Activated CD4-positive, alpha-beta T cell treated with anti-CD3 and anti-CD28 coated beads for 1 hour (primary cell): ENCODE results near the gene IL36RN.
"Not testable (repeated sequence)": the region's sequence is repeated elsewhere in the genome, so short reads cannot be mapped to it uniquely, and the experiment has no call there.

Experiments used
- DNase-seq: peaks from one replicate; pipeline ENCODE4 v3.0.0-alpha.2; 2020

Gene IL36RN

GRCh38 chr2:113075600-113075999 is 16.6 kb downstream of the IL36RN start:
- no peak for DNase-seq

DNA sequence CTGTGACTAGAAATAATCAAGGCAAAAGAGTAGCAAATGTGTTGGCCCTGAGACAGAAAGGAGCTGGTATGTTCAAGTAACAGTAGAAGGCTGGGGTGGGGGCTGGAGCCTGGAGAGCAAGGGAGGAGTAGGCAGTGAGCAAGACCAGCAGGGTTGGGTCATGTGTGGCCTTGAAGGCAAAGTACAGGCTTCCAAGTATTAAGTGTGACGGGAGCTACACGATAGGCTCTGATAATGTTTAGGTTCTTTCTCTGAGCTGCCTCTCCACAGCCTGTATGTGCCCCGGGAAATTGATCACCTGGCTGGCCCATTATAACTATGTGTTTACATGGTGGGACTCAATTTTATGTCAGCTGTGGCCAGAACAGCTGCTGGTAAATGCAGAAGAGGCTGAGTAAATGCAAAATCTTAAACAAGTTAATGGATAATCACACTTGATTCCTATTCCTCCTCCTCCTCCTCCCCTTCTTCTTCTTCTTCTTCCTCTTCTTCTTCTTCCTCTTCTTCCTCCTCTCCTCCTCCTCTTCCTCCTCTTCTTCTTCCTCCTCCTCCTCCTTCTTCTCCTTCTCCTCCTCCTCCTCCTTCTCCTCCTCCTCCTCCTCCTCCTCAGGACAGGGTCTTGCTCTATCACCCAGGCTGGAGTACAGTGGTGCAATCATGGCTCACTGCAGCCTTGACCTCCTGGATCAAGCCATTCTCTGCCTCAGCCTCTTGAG is 18.1 kb downstream of the IL36RN start:
- no peak for DNase-seq

DNA sequence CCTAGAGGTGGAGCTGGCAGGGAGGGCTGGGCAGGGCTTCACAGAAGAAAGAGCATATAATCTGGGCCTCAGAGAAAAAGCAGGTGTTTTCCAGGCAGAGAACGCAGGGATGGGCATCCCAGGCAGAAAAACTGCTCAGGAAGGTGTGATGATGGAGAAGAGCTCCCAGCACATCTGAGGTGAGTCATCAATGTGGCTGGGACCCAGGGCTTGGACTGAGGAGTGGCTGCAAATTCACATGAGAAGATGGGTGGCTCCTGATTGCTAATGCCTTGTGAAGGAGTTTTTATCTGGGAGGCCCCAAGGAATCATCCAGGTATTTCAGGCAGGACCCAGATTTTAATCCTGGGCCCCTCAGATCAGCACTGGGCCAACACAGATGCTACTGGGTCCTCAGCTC is 18.9 kb downstream of the IL36RN start:
- no peak for DNase-seq

GRCh38 chr2:113078350-113078839 is 19.4 kb downstream of the IL36RN start:
- no peak for DNase-seq

DNA sequence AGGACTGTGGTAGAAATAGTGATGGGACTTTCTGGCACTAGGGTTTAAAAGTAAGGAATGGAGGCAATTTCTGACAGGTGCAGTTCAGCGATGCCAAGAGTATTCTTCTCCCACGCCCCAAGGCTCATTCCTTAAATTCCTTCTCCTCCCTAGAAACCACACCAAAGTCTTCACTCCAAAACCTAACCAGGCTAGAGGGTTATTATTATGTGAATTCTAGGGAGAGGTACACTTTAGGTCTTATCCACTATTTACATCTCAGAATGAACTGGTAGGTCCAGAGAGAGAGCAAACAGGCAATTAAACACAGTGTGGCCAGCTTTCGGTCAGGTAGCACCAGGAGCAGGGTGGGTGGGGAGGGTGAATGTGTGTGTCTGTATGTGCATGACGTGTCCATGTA is 20.1 kb downstream of the IL36RN start:
- no peak for DNase-seq

DNA sequence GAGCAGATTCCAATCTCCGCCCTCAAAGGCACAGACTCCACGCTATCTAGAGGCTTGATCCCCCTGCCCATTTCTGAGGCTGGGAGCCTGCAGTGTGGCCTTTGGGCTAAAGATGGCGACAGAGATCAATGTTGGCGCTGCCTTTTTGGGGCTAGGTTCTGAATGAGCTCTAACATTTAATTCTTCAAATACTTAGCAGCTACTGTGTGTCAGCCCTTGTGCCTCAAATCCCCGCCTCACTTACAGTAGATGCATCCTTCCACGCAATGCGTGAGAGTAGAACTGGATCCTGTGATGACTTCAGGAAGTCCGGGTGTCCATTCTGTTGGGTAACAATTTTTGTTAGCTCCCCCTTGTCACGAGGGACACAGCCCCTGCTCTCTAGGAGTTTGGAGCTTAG is 21.1 kb downstream of the IL36RN start:
- peak; percentile 22 for DNase-seq

DNA sequence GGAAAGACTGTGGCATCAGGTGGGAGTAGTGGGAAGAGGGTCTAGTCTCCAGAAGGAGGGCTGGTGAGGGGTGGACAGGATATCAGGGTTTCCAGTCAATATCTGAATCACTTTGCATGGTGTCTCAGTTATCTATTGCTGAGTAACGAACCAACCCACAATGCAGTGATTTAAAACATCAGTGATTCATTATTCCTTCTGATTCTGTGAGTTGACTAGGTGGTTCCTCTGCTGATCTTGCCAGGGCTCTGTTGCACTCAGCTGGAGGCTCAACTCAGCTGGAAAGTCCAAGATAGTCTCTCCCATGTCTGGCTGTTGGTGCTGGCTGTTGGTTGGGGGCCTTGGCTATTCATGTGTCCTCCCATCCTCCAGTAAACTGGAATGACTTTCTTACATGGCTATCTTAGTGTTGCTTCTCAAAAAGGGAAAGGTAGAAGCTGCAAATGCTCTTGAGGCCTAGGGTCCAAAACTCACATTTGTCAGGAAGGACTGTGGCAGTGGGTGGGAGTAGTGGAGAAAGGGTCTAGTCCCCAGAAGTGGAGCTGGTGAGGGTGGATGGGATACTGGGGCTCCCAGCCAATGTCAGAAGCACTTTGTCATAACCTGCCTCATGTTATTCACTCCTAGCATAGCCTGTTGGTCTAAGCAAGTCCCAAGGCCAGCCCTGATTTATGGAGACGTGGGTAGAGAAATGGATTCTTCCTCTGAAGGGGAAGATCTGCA is 22.7 kb downstream of the IL36RN start:
- DNase-seq = no peak

GRCh38 chr2:113083296-113083695 is 24.3 kb downstream of the IL36RN start:
- no peak for DNase-seq

DNA sequence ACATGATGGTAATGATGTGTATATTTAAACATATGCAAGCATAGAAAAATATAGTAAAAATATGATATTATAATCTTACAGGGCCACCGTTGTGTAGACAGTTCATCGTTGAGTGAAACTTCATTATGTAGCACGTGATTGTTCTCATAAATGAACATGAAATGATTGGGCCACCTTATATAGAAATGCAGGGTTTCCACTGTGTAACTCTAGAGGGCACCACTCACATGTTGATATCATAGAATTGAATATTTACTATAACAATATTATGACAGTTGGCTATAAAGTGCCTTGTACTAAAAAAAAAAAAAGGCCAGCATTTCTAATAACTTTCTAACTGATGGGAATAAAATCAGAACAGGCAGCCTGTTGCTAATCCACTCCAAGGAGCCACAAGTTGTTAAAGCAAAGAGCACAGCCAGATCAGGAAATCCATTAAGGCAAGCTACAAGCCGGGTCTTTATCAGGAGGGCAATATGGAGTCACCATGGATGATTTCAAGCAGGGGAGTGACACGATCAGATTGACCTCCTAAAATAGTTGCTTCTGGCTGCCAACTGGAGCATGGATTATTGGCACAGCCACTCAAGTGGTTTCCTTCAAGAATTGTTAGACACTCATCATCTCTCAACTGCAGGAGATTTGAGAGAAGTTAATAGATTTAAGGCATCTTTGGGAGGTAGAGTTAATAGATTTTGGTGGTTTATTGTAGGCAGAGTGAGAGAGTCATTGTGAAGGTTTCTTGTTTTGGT is 25.4 kb downstream of the IL36RN start:
- no peak for DNase-seq

- no peak for DNase-seq
Measured at GRCh38 chr2:113085542-113085941, 26.5 kb downstream of the IL36RN start.

GRCh38 chr2:113088213-113088992 is 29.4 kb downstream of the IL36RN start:
- DNase-seq = no peak

- DNase-seq = no peak
Measured at GRCh38 chr2:113089916-113090315, 30.9 kb downstream of the IL36RN start.

GRCh38 chr2:113091231-113091896 is 32.4 kb downstream of the IL36RN start:
- DNase-seq = no peak

GRCh38 chr2:113092864-113093612 is 34.0 kb downstream of the IL36RN start:
- no peak for DNase-seq

DNA sequence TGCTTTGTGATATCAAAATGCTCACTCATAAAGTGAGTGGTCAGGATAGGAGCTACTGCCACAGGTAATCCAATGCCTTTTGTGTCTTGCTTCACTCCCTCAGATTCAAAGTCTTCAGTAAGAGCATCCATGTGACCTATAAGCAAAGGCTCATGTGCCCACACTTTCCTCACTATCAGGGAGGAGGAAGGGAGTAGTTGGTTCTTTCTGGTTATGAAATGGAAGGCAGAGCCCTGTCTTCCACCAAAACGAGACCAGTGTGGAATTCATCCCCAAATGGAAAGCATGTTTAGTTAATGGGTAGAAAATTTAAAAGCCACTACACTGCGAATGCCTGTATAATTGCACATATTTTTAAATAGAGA is 34.6 kb downstream of the IL36RN start:
- DNase-seq = no peak

DNA sequence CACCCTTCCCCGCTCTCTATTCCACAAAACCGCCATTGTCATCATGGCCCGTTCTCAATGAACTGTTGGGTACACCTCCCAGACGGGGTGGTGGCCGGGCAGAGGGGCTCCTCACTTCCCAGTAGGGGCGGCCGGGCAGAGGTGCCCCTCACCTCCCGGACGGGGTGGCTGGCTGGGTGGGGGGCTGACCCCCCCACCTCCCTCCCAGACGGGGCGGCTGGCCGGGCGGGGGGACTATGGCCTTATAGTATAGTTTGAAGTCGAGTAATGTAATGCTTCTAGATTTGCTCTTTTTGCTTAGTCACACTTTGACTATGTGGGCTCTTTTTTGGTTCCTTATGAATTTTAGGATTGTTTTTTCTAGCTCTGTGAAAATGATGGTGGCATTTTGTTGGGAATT is 37.3 kb downstream of the IL36RN start:
- DNase-seq = not testable (repeated sequence)

DNA sequence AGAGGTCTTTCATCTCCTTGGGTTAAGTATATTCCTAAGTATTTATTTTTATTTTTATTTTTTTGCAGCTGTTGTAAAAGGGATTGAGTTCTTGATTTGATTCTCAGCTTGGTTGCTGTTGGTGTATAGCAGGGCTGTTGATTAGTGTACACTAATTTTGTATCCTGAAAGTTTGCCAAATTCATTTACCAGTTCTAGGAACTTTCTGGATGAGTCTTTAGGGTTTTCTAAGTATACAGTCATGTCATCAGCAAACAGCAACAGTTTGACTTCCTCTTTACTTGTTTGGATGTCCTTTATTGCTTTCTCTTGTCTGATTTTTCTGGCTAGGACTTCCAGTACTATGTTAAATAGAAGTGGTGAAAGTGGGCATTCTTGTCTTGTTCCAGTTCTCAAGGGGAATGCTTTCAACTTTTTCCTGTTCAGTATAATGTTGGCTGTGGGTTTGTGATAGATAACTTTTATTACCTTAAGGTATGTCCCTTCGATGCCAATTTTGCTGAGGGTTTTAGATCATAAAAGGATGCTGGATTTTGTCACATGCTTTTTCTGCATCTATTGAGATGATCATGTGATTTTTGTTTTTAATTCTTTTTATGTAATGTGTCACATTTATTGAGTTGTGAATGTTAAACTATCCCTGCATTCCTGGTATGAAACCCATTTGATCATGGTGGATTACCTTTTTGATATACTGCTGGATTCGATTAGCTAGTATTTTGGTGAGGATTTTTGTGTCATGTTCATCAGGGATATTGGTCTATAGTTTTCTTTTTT is 38.0 kb downstream of the IL36RN start:
- DNase-seq = not testable (repeated sequence)

GRCh38 chr2:113098041-113098440 is 39.0 kb downstream of the IL36RN start:
- DNase-seq = no peak

DNA sequence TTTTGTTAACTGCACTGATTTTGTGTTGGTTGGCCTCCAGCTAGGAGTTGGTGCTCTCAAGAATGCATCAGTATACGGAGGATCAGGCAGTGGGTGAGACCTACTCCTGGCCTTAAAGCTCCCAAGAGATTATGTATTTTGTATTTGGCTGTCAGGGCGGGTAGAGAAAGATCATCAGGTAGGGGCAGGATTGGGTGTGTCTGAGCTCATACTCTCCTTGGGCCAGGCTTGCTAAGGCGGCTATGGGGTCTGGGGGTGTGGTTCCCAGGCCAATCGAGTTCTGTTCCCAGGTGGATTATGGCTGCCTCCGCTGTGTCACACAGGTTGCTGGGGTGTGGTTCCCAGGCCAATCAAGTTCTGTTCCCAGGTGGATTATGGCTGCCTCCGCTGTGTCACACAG is 39.5 kb downstream of the IL36RN start:
- DNase-seq = no peak

GRCh38 chr2:113102133-113102532 is 43.1 kb downstream of the IL36RN start:
- DNase-seq = no peak

GRCh38 chr2:113103277-113103676 is 44.3 kb downstream of the IL36RN start:
- no peak for DNase-seq
